ENCODE measurements around the gene LRRC23. TPM values are rescaled to one million over a fixed set of nuclear protein-coding genes. Genes with fewer than 3 reads are reported as not detected.

The LRRC23 gene
- total RNA-seq, 6 experiments from 2014 or later: 5.5 to 7.9 (median 6.6) TPM

DNA sequence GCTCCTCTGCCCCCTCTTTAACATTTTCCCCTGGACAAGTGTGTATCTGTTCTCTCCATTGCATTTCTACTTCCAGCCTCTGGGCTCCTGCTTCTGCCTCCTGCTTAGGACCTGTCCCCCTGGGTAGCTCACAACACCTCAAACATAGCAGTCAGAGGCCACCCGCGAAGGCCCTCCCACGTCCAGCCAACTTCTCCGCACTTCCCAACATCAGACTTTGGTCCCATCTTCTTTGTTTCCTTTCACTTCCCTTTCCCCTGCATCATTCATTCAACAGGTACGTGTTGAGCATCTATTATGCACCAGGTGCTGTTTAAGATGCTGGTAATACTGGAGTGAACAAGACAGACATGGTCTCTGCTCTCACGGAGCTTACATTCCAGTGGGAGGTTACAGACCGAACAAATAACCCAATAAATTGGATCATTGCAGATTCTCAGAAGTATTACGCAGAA, 42.3 kb downstream of the LRRC23 start:
- H3K4me1 Mint-ChIP-seq (ENCODE audit: low read depth): peaks cover 39% of the 10 kb centered on the region
- TF ChIP-seq, protein P1, sequence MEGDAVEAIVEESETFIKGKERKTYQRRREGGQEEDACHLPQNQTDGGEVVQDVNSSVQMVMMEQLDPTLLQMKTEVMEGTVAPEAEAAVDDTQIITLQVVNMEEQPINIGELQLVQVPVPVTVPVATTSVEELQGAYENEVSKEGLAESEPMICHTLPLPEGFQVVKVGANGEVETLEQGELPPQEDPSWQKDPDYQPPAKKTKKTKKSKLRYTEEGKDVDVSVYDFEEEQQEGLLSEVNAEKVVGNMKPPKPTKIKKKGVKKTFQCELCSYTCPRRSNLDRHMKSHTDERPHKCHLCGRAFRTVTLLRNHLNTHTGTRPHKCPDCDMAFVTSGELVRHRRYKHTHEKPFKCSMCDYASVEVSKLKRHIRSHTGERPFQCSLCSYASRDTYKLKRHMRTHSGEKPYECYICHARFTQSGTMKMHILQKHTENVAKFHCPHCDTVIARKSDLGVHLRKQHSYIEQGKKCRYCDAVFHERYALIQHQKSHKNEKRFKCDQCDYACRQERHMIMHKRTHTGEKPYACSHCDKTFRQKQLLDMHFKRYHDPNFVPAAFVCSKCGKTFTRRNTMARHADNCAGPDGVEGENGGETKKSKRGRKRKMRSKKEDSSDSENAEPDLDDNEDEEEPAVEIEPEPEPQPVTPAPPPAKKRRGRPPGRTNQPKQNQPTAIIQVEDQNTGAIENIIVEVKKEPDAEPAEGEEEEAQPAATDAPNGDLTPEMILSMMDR (IDR thresholded peaks at IDR 0.05): no peak
- peaks cover 9% of the 10 kb centered on the region; the same call in 1 of the 2 replicates for H3K9me3 Mint-ChIP-seq
- peaks cover 17% of the 10 kb centered on the region for H3K27me3 Mint-ChIP-seq (ENCODE audit: insufficient read depth)
- peak overlapping the region; percentile 23; the same call in 1 of the 2 replicates for H3K4me3 Mint-ChIP-seq
- H3K27ac Mint-ChIP-seq: no peak overlapping the region
- peaks cover 11% of the 10 kb centered on the region for H3K36me3 Mint-ChIP-seq (ENCODE audit: low read depth)
- DNase-seq: no peak

DNA sequence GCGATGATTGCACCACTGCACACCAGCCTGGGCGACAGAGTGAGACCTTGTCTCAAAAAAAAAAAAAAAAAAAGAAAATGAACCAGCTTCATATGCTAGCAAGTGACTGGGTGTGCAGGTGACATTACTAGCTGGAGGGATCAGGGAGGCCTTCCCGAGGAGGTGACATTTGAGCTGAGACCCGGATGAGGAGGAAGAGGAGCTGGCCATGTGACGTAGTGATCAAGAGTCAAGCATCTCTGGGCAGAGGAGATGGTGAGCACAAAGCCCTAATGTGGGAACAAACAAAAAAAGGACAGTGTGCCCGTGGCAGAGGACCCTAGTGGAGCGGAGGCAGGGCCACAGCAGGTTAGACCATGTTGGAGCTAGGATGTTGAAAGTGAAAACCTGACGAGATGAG, 43.0 kb downstream of the LRRC23 start:
- Mint-ChIP-seq H3K9me3 (peaks cover 9% of the 10 kb centered on the region; the same call in 1 of the 2 replicates), H3K36me3 (ENCODE audit: low read depth) (peaks cover 5% of the 10 kb centered on the region; the same call in 1 of the 2 replicates), H3K27ac (no peak overlapping the region), H3K4me3 (no peak overlapping the region), H3K4me1 (ENCODE audit: low read depth) (peaks cover 36% of the 10 kb centered on the region), H3K27me3 (ENCODE audit: insufficient read depth) (peaks cover 17% of the 10 kb centered on the region)
- TF ChIP-seq, protein P1 (IDR thresholded peaks at IDR 0.05): no peak
- DNase-seq: no peak

DNA sequence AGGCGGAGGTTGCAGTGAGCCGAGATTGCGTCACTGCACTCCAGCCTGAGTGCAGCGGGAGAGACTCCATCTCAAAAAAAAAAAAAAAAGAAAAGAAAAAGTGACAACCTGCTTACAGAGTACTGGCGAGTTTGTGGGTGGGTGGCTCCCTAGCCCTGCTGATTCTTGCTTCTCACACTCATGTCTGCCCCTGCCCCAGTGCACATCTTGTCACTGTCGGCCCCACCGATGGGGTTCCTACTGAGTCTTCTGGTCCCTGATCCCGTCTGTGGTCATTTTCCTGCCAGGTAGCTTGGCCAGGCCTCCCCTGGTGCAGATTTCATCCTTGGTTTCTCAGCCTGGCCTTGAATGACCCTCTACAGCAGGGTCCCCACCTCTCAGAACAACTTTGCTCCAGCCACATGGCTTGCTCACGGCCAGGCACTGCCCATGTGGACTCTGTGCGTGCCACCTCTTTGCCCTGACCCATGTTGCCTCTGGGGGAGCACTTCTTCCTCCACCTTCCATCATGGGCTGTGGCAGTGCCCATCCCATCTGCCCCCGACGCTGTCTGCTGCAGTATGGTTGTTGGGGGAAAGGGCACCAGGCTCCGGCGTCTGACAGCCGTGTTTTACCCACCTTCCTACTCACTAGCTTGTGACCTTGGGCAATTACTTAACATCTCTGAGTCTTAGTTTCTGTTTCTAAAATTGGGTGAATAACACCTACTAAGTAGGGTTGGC, 44.4 kb downstream of the LRRC23 start:
- TF ChIP-seq, protein P1 (IDR thresholded peaks at IDR 0.05): peak; percentile 37; the same call in 1 of the 2 replicates
- Mint-ChIP-seq H3K27me3 (ENCODE audit: insufficient read depth) (peaks cover 9% of the 10 kb centered on the region), H3K4me3 (no peak overlapping the region), H3K27ac (no peak overlapping the region), H3K36me3 (ENCODE audit: low read depth) (peaks cover 5% of the 10 kb centered on the region; the same call in 1 of the 2 replicates), H3K9me3 (peaks cover 4% of the 10 kb centered on the region; the same call in 1 of the 2 replicates), H3K4me1 (ENCODE audit: low read depth) (peaks cover 25% of the 10 kb centered on the region)
- DNase-seq: no peak

DNA sequence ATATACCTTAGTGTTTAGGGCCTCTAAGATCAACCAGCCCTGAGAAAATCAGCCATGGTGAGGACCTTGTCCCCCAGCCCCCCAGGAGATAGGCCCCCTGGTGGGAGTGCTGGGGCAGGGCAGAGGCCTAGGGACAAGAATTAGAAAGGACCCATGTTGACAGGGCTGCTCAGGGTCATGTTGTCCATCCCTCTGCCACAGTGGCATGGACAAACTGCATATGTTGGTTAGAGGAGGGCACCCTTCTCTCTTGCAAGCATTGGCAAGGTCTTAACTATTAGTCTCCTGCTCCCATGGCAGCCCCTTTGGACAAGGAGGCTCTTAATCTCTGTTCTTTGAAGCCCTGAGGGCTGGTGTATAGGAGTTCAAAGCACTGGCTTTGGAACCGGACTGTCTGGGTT, 45.8 kb downstream of the LRRC23 start:
- TF ChIP-seq, protein P1 (IDR thresholded peaks at IDR 0.05): peak; percentile 62
- Mint-ChIP-seq H3K9me3 (no peaks in the 10 kb centered on the region), H3K36me3 (ENCODE audit: low read depth) (peaks cover 5% of the 10 kb centered on the region; the same call in 1 of the 2 replicates), H3K4me1 (ENCODE audit: low read depth) (peaks cover 12% of the 10 kb centered on the region), H3K27ac (no peak overlapping the region), H3K4me3 (no peak overlapping the region), H3K27me3 (ENCODE audit: insufficient read depth) (peaks cover 2% of the 10 kb centered on the region)
- DNase-seq: no peak

DNA sequence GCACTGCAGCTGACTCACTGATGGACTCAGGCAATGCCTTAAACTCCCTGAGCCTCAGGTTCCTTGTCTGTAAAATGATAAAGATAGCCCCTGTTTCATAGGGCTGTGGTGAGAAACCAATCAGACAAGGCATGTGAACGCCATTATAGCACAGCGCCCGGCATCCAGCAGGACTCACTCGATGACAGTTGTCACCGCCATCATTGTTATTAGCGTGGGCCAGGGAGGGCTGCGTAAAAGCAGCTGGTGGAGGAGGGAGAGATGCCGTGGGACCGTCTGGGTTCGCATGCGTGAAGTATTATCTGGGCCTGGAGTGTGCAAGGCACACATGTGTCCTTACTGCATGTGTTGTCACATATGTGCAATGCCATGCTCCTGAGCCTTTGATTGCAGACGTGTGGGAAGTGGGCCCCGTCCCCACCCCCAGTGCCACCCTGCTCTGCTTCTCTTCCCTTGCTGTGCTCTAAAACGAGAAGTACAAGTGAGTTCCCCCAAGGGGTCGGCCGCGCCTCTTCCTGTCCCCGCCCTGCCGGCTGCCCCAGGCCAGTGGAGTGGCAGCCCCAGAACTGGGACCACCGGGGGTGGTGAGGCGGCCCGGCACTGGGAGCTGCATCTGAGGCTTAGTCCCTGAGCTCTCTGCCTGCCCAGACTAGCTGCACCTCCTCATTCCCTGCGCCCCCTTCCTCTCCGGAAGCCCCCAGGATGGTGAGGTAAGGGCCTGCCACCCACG, 46.4 kb downstream of the LRRC23 start, which contains the start of gene PTPN6:
Gene PTPN6 (plus strand): TSS at position 546 of the 730 bp plus-strand sequence. CDS start 157 bp downstream, at position 703.
- H3K4me1 Mint-ChIP-seq (ENCODE audit: low read depth): peaks cover 7% of the 10 kb centered on the region; the same call in 1 of the 2 replicates
- peaks cover 5% of the 10 kb centered on the region; the same call in 1 of the 2 replicates for H3K36me3 Mint-ChIP-seq (ENCODE audit: low read depth)
- H3K27me3 Mint-ChIP-seq (ENCODE audit: insufficient read depth): peaks cover 2% of the 10 kb centered on the region
- H3K27ac Mint-ChIP-seq: no peak within 1 kb of the TSS
- H3K9me3 Mint-ChIP-seq: no peaks in the 10 kb centered on the region
- no peak for DNase-seq
- TF ChIP-seq, protein P1 (IDR thresholded peaks at IDR 0.05): no peak
- H3K4me3 Mint-ChIP-seq: no peak within 1 kb of the TSS

Data from HFFc6 (cell line).